Liver (tissue), 3 donors: ENCODE results near the gene SRXN1.

ENCODE experiments used
- ATF3 ChIP-seq: IDR thresholded peaks from 2 replicates; pipeline ENCODE4 v1.6.1; 2016; ENCODE audit warnings: antibody characterized with exemption
- CTCF ChIP-seq: fragments of 150-350 bp; IDR thresholded peaks from 2 replicates; pipeline ENCODE4 v1.5.1; 2017; ENCODE audit warnings: improper control_type of control experiment, low read depth, low read length; ENCODE audit not compliant: missing input control
- EGR1 ChIP-seq, 2 donors: IDR thresholded peaks; 2 replicates each; pipeline ENCODE4 v1.6.1; 2016 to 2018; ENCODE audit warnings: antibody characterized with exemption in 2 of 2, low read depth in 2 of 2
- FOXA1 ChIP-seq: IDR thresholded peaks from 2 replicates; pipeline ENCODE4 v1.6.1; 2016; ENCODE audit warnings: antibody characterized with exemption
- GABPA ChIP-seq, 2 donors: IDR thresholded peaks in 1 of 2; conservative IDR thresholded peaks in 1 of 2; 2 replicates each; pipeline ENCODE4 v1.6.1; 2016; ENCODE audit warnings: antibody characterized with exemption in 2 of 2, mild to moderate bottlenecking in 1 of 2, moderate library complexity in 1 of 2
- MAX ChIP-seq: IDR thresholded peaks from 2 replicates; pipeline ENCODE4 v1.6.1; 2016; ENCODE audit warnings: antibody characterized with exemption
- RAD21 ChIP-seq, 2 donors: IDR thresholded peaks; 2 replicates each; pipeline ENCODE4 v1.6.1; 2016; ENCODE audit warnings: antibody characterized with exemption in 2 of 2, mild to moderate bottlenecking in 2 of 2
- SP1 ChIP-seq: IDR thresholded peaks from 2 replicates; pipeline ENCODE4 v1.6.1; 2018; ENCODE audit warnings: antibody characterized with exemption, mild to moderate bottlenecking
- TAF1 ChIP-seq: conservative IDR thresholded peaks from 2 replicates; pipeline ENCODE4 v1.6.1; 2016; ENCODE audit warnings: antibody characterized with exemption, mild to moderate bottlenecking
- YY1 ChIP-seq: IDR thresholded peaks from 2 replicates; pipeline ENCODE4 v1.6.1; 2016; ENCODE audit warnings: antibody characterized with exemption, mild to moderate bottlenecking
- donor health status: healthy.
- donor health status: healthy.

- TF ChIP-seq YY1 (no peak), CTCF (no peak), ATF3 (no peak), FOXA1 (no peak), SP1 (no peak), EGR1 (IDR thresholded peaks at IDR 0.05; ENCODE audit: low read depth in 2 of 2) (no peak), RAD21 (IDR thresholded peaks at IDR 0.05) (no peak), MAX (no peak), GABPA (IDR thresholded peaks at IDR 0.05 in 1 of 2, conservative IDR thresholded peaks at IDR 0.05 in 1 of 2) (no peak), TAF1 (no peak)
These were observed 9.5 kb upstream of the SRXN1 start for GRCh38 chr20:662277-663192.
